AG09309 (cell line): ENCODE results near the gene RBMXL3.
A peak's percentile ranks its signal among the peaks of the same experiment; 100 is the strongest.

Experiments used
- DNase-seq: peaks from one replicate; pipeline ENCODE4 v3.0.0-alpha.2; 2010; ENCODE audit warnings: low read depth
- H3K4me3 ChIP-seq: 2 replicates; pipeline ENCODE4 v1.5.1; 2011; ENCODE audit warnings: mild to moderate bottlenecking, low read depth, low read length, moderate library complexity; ENCODE audit not compliant: control insufficient read depth
- TF ChIP-seq, protein P1 (sequence below): IDR thresholded peaks from 2 replicates; pipeline ENCODE4 v1.5.1; 2011; ENCODE audit warnings: mild to moderate bottlenecking, low read depth, low read length, inconsistent platforms; ENCODE audit not compliant: insufficient read depth, control insufficient read depth; ENCODE audit errors: missing control alignments

RBMXL3 gene

DNA sequence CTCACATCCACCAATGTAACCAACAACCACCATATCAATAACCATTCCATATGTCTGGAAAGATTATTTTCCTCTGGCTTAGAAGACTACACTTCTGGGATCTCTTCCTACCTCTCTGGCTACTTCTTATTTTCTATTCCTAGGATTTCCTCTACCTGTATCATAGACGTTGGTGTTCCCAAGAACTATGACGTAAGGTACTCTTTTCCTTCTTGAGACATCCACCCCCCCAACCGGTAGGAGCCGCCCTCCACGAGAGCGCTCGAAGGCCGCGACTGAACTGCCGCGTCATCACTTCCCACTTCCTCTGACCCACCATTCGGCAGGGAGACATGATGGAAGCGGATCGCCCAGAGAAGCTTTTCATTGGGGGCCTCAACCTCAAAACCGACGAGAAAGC lies at the start of gene RBMXL3:
TSS of gene RBMXL3 (plus strand) at position 301 of the 400 bp plus-strand sequence. CDS start at position 333, 32 bp downstream.
- no peak within 1 kb of the TSS for H3K4me3 ChIP-seq
- TF ChIP-seq, protein P1, sequence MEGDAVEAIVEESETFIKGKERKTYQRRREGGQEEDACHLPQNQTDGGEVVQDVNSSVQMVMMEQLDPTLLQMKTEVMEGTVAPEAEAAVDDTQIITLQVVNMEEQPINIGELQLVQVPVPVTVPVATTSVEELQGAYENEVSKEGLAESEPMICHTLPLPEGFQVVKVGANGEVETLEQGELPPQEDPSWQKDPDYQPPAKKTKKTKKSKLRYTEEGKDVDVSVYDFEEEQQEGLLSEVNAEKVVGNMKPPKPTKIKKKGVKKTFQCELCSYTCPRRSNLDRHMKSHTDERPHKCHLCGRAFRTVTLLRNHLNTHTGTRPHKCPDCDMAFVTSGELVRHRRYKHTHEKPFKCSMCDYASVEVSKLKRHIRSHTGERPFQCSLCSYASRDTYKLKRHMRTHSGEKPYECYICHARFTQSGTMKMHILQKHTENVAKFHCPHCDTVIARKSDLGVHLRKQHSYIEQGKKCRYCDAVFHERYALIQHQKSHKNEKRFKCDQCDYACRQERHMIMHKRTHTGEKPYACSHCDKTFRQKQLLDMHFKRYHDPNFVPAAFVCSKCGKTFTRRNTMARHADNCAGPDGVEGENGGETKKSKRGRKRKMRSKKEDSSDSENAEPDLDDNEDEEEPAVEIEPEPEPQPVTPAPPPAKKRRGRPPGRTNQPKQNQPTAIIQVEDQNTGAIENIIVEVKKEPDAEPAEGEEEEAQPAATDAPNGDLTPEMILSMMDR, result no peak
- DNase-seq, result no peak

DNA sequence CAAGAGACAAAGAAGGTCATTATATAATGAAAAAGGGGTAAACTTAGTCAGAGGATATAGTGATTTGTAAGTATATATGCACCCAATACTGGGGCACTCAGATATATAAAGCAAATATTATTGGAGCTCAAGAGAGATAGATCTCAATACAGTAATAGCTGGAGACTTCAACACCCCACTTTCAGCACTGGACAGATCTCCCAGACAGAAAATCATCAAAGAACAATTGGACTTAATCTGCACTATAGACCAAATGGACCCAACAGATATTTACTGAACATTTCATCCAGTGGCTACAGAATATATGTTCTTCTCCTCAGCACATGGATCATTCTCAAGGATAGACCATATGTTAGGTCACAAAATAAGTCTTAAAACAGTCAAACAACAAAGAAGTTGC lies 47.2 kb upstream of the RBMXL3 start:
- DNase-seq, result no peak
- TF ChIP-seq, protein P1, result no peak
- no peak overlapping the region for H3K4me3 ChIP-seq

DNA sequence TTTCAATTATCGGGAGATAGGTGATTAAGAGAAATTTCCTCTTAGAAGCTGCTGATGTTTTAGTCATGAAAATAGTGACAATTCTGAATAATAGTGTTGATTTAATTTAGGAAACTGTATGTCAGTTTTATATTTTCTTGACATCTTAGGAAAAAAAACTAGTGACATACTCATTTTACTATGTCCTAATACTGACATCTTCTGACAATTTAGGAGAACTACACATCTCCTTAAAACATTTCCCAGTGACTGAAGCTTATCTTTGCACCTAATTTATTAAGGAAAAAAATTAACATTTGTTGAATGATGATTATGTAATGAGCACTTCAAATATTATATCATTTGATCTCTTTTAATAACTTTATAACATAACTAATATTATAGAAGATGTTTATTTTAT lies 42.0 kb upstream of the RBMXL3 start:
- DNase-seq, result no peak
- TF ChIP-seq, protein P1, result peak; percentile 22
- no peak overlapping the region for H3K4me3 ChIP-seq

DNA sequence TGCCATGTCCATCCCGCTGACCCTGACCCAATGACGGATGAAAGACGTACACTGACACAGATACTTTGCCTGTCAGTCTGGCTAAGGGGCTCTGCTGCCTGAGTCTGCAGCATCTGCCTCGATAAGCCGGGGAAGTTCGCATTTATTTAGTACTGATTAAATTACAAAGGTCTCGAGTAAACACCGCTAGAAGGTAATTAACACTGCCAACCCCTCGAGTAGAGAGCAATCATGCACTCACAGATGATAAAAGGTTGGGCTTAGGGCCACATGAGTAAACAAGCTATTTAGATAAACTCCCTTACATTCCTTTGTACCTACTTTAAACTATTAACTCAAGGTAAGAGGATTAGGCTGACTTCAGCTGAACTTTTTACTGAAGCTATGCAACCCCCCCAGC lies 16.0 kb upstream of the RBMXL3 start:
- H3K4me3 ChIP-seq, result no peak overlapping the region
- TF ChIP-seq, protein P1, result no peak
- no peak for DNase-seq

DNA sequence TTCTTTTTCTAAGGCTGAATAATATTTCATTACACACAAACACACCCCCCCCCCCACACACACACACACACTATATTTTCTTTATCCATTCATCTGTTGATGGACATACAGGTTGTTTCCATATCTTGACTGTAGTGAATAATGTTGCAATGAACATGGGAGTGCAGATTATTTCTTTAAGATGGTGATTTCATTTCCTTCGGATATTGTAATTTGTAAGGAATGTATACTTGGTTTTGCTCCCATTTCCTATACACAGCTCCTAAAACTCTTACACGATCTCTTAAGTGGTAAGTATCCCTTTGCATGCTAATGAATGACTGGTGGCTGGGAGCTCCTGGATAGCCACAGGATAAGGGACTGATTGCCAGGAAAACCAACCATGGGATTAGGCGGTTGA lies 14.7 kb upstream of the RBMXL3 start:
- TF ChIP-seq, protein P1, result no peak
- no peak for DNase-seq
- H3K4me3 ChIP-seq, result no peak overlapping the region

DNA sequence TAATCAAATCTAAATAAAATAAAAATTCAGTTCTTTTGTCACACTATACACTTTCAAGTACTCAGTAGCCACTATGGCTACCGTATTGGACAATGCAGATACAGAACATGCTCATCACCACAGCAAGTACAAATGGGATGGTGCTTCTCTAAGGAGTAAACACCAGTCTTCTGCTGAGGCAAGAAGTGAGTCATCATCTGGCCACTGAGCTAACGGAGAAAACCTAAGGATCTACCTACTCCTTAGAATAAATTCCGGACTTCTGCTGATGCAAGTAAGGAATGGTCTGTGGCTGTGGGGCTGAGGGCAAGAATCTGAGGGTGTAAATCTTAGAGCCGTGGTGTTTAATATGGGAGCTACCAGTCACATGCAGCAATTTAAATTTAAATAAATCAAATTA lies 11.3 kb upstream of the RBMXL3 start:
- TF ChIP-seq, protein P1, result no peak
- DNase-seq, result no peak
- H3K4me3 ChIP-seq, result no peak overlapping the region

DNA sequence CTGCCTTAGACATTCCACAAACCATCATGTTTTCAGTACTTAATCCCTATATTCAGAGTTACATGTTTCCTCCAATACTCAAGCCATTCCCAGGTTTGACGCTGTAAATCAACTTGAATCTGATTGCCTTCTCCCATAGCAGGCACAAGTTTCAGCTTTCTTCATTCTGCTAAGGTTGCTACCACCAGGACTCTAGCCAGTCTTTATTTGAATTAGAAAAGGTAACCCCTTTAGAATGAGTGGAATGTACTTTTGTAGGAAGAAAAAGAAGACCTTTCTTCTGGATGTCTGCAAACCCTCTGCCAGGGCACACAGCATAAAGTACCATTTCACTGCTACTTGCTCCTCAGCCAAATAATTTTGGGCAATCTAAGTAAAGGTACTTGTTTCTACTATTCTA lies 10.7 kb upstream of the RBMXL3 start:
- TF ChIP-seq, protein P1, result no peak
- DNase-seq, result no peak
- no peak overlapping the region for H3K4me3 ChIP-seq
